H1 (cell line): ENCODE results near the gene MARS1. TPM values are rescaled to one million over a fixed set of nuclear protein-coding genes. Genes with fewer than 3 reads are reported as not detected.

Experiments used
- CTCF ChIA-PET: fragments of 300-600 bp; sonication (Branson Sonifier 250); formaldehyde crosslinking; loops from one replicate; lab custom pipeline; 2021; ENCODE audit not compliant: partially characterized antibody; lab: Charles Lee
- POLR2A ChIA-PET: fragments of 300-600 bp; sonication (Branson Sonifier 250); formaldehyde crosslinking; loops from one replicate; lab custom pipeline; 2021; ENCODE audit warnings: inconsistent platforms; ENCODE audit not compliant: partially characterized antibody; lab: Charles Lee
- DNase-seq, 2 experiments: peaks; one replicate each; pipeline versions ENCODE4 v3.0.0 to v3.0.0-alpha.2; 2010 to 2022; ENCODE audit warnings: low spot score in 2 of 2, low read depth in 1 of 2, mixed read lengths in 1 of 2
- FAIRE-seq: peaks from 2 replicates; lab custom pipeline; 2011; peaks lifted over from hg19 to GRCh38; lab: Jason Lieb, UNC
- H2AFZ ChIP-seq: 2 replicates; pipeline ENCODE4 v1.8.1; 2012; ENCODE audit warnings: low read length, inconsistent platforms
- H2AK5ac ChIP-seq: 2 replicates; pipeline ENCODE4 v1.6.1; 2013; ENCODE audit warnings: low read depth, low read length
- H2BK120ac ChIP-seq: replicated peaks from 2 replicates; pipeline ENCODE3; 2013; ENCODE audit warnings: low read depth, low read length, inconsistent platforms
- H2BK12ac ChIP-seq: 2 replicates; pipeline ENCODE4 v1.6.1; 2013; ENCODE audit warnings: low read depth, low read length
- H2BK15ac ChIP-seq: 2 replicates; pipeline ENCODE4 v1.6.1; 2013; ENCODE audit warnings: low read length
- H2BK20ac ChIP-seq: 2 replicates; pipeline ENCODE4 v1.6.1; 2013; ENCODE audit warnings: low read length
- H2BK5ac ChIP-seq: 2 replicates; pipeline ENCODE4 v1.6.1; 2013; ENCODE audit warnings: low read depth, low read length
- H3K14ac ChIP-seq: 2 replicates; pipeline ENCODE4 v1.6.1; 2013; ENCODE audit warnings: inconsistent platforms; ENCODE audit not compliant: insufficient read length
- H3K18ac ChIP-seq: 2 replicates; pipeline ENCODE4 v1.6.1; 2013; ENCODE audit warnings: low read length; ENCODE audit errors: extremely low read depth
- H3K23ac ChIP-seq: 2 replicates; pipeline ENCODE4 v1.6.1; 2013; ENCODE audit warnings: inconsistent platforms; ENCODE audit not compliant: insufficient read length
- H3K23me2 ChIP-seq: 2 replicates; pipeline ENCODE4 v1.6.1; 2013; ENCODE audit warnings: low read depth, low read length
- H3K27ac ChIP-seq: 2 replicates; pipeline ENCODE4 v1.6.1; 2011; ENCODE audit warnings: low read depth, low read length, inconsistent platforms
- H3K27me3 ChIP-seq, 4 experiments: replicated peaks in 1 of 4; 1 replicate in 1 of 4; 2 replicates in 3 of 4; pipeline versions ENCODE4 v1.6.1 to v1.8.1; 2011 to 2013; ENCODE audit warnings: low read length in 3 of 4, mild to moderate bottlenecking in 3 of 4, inconsistent platforms in 2 of 4, mixed read lengths in 2 of 4, moderate library complexity in 1 of 4; ENCODE audit not compliant: control insufficient read depth in 3 of 4, insufficient read depth in 3 of 4; ENCODE audit errors: extremely low read depth in 1 of 4
- H3K36me3 ChIP-seq, 4 experiments: 2 replicates each; pipeline versions ENCODE4 v1.6.1 to v1.8.1; 2011 to 2013; ENCODE audit warnings: mild to moderate bottlenecking in 4 of 4, low read length in 3 of 4, moderate library complexity in 2 of 4, control low read depth in 1 of 4, inconsistent platforms in 1 of 4; ENCODE audit not compliant: insufficient read depth in 4 of 4, control insufficient read depth in 2 of 4
- H3K4ac ChIP-seq: replicated peaks from 2 replicates; pipeline ENCODE3; 2013; ENCODE audit warnings: low read length, low read depth, mixed read lengths, inconsistent platforms; ENCODE audit not compliant: insufficient read length
- H3K4me1 ChIP-seq, 4 experiments: replicated peaks in 1 of 4; 1 replicate in 1 of 4; 2 replicates in 3 of 4; pipeline versions ENCODE4 v1.6.1 to v1.8.1; 2011 to 2013; ENCODE audit warnings: low read length in 3 of 4, inconsistent platforms in 2 of 4, mixed read lengths in 1 of 4; ENCODE audit not compliant: insufficient read depth in 4 of 4, control insufficient read depth in 3 of 4
- H3K4me2 ChIP-seq, 2 experiments: 2 replicates each; pipeline versions ENCODE4 v1.6.1 to v1.8.1; 2011 to 2013; ENCODE audit warnings: low read depth in 2 of 2, low read length in 2 of 2, control low read depth in 1 of 2, inconsistent platforms in 1 of 2, mild to moderate bottlenecking in 1 of 2; ENCODE audit not compliant: insufficient read depth in 1 of 2
- H3K4me3 ChIP-seq, 4 experiments: fragments of 200-600, 300-600 bp in 1 of 4; sonication (generic), shearing (Covaris generic), sonication (Bioruptor Twin) in 1 of 4; 2 replicates each; pipeline versions ENCODE4 v1.5.1 to v1.8.1; 2011 to 2016; ENCODE audit warnings: low read length in 4 of 4, low read depth in 3 of 4, control low read depth in 2 of 4, inconsistent platforms in 2 of 4, mild to moderate bottlenecking in 2 of 4, mixed read lengths in 1 of 4, moderate library complexity in 1 of 4; ENCODE audit not compliant: insufficient read depth in 2 of 4; ENCODE audit errors: extremely low read depth in 1 of 4
- H3K56ac ChIP-seq: replicated peaks from 2 replicates; pipeline ENCODE3; 2013; ENCODE audit warnings: low read depth, mild to moderate bottlenecking, mixed read lengths, low read length, inconsistent platforms; ENCODE audit not compliant: insufficient read length
- H3K79me1 ChIP-seq: 2 replicates; pipeline ENCODE4 v1.6.1; 2013; ENCODE audit warnings: low read depth, low read length, control low read depth
- H3K79me2 ChIP-seq, 2 experiments: 2 replicates each; pipeline versions ENCODE4 v1.6.1 to v1.8.1; 2012 to 2013; ENCODE audit warnings: low read length in 2 of 2, mild to moderate bottlenecking in 2 of 2, inconsistent platforms in 1 of 2; ENCODE audit not compliant: insufficient read depth in 2 of 2, control insufficient read depth in 1 of 2
- H3K9ac ChIP-seq, 4 experiments: replicated peaks in 1 of 4; 1 replicate in 1 of 4; 2 replicates in 3 of 4; pipeline versions ENCODE4 v1.6.1 to v1.8.1; 2011 to 2013; ENCODE audit warnings: low read depth in 3 of 4, low read length in 3 of 4, control low read depth in 2 of 4, mild to moderate bottlenecking in 2 of 4, moderate library complexity in 2 of 4, inconsistent platforms in 1 of 4; ENCODE audit errors: extremely low read depth in 1 of 4
- H3K9me3 ChIP-seq, 2 experiments: 2 replicates each; pipeline versions ENCODE4 v1.6.1 to v1.8.1; 2012 to 2013; ENCODE audit warnings: mild to moderate bottlenecking in 2 of 2, moderate library complexity in 2 of 2, control low read depth in 1 of 2, inconsistent platforms in 1 of 2, low read depth in 1 of 2, low read length in 1 of 2, mixed read lengths in 1 of 2; ENCODE audit not compliant: insufficient read depth in 2 of 2
- H4K20me1 ChIP-seq, 2 experiments: replicated peaks in 1 of 2; 2 replicates each; pipeline versions ENCODE3 to v1.8.1; 2011 to 2013; ENCODE audit warnings: inconsistent platforms in 2 of 2, low read length in 2 of 2, mild to moderate bottlenecking in 1 of 2; ENCODE audit not compliant: insufficient read depth in 2 of 2, control insufficient read depth in 1 of 2
- H4K5ac ChIP-seq: 2 replicates; pipeline ENCODE4 v1.6.1; 2013; ENCODE audit warnings: low read length, low read depth, mixed read lengths, inconsistent platforms; ENCODE audit not compliant: insufficient read length
- H4K8ac ChIP-seq: 2 replicates; pipeline ENCODE4 v1.8.0; 2013; ENCODE audit warnings: mild to moderate bottlenecking, moderate library complexity, low read length, inconsistent platforms; ENCODE audit not compliant: insufficient read depth; ENCODE audit errors: extremely low read depth
- H4K91ac ChIP-seq: replicated peaks from 2 replicates; pipeline ENCODE3; 2013; ENCODE audit warnings: low read length, mixed read lengths, inconsistent platforms; ENCODE audit not compliant: insufficient read length
- WGBS, 2 experiments: shearing (Covaris generic) in 1 of 2; methylation state at CpG; one replicate each; pipeline versions ENCODE4 v1.1.6 to v1.1.7; 2013 to 2015; ENCODE audit warnings: low lambda C conversion rate in 2 of 2, mixed read lengths in 2 of 2, inconsistent platforms in 1 of 2, low coverage in 1 of 2, missing lambda C conversion rate in 1 of 2; ENCODE audit not compliant: insufficient replicate concordance in 2 of 2, insufficient coverage in 1 of 2, insufficient read length in 1 of 2; ENCODE audit errors: extremely low coverage in 1 of 2, missing lambda C conversion rate in 1 of 2; 5-methylcytosine and 5-hydroxymethylcytosine counted together
- polyA plus RNA-seq, 7 experiments: library from polyadenylated mRNA; depleted of rRNA in 3 of 7; stranded (reverse) in 5 of 7; unstranded in 2 of 7; fragments of >200 nt in 5 of 7; fragments of 200-250 nt in 2 of 7; gene quantifications; 1 replicate in 5 of 7; 2 replicates in 1 of 7; 4 replicates in 1 of 7; pipeline versions ENCODE4 v1.2.1 to v1.2.3, GENCODE V29; 2011 to 2013; ENCODE audit warnings: missing spikeins in 2 of 7, mixed read lengths in 2 of 7
- total RNA-seq: library from RNA; stranded (reverse); fragmentation: NEBNext Ultra II Directional; extraction: Animal tissue kit (Norgen Biotek cat#: 25700); gene quantifications from 2 replicates; pipeline ENCODE4 v1.2.1, GENCODE V29; 2021

The MARS1 gene
- total and polyA plus RNA-seq, 2 of the 8 experiments (the other 6 are each of a cell fraction or from before 2014, with no cell fraction given), result 194 to 407 TPM

GRCh38 chr12:57515934-57516541 lies 28.2 kb downstream of the MARS1 start:
- H3K4me1 ChIP-seq, result peaks cover 0 to 6% (median 4%) of the 10 kb centered on the region in 4 experiments; a peak in 3 of 7 replicates
- no peak overlapping the region for H3K23ac ChIP-seq
- no peak overlapping the region for H3K18ac ChIP-seq
- no peak overlapping the region for H2BK120ac ChIP-seq
- H2BK5ac ChIP-seq, result no peak overlapping the region
- H3K9me3 ChIP-seq, result no peaks in the 10 kb centered on the region
- H3K23me2 ChIP-seq, result peaks cover 12% of the 10 kb centered on the region
- H2AFZ ChIP-seq, result no peak overlapping the region
- H3K79me1 ChIP-seq, result no peaks in the 10 kb centered on the region
- H4K91ac ChIP-seq, result no peak overlapping the region
- no peaks in the 10 kb centered on the region for H3K27me3 ChIP-seq
- no peak overlapping the region for H2AK5ac ChIP-seq
- H3K36me3 ChIP-seq, result peaks cover 52 to 78% (median 63%) of the 10 kb centered on the region in 4 experiments
- no peak for FAIRE-seq
- no peak overlapping the region for H3K4me2 ChIP-seq
- no peak overlapping the region for H3K14ac ChIP-seq
- H3K4me3 ChIP-seq, result no peak overlapping the region
- H4K20me1 ChIP-seq, result peaks cover 7 to 18% of the 10 kb centered on the region in 2 experiments
- no peak overlapping the region for H2BK20ac ChIP-seq
- H4K5ac ChIP-seq, result no peak overlapping the region
- peaks cover 0 to 20% of the 10 kb centered on the region in 2 experiments; a peak in 2 of 4 replicates for H3K79me2 ChIP-seq
- no peak for DNase-seq
- no peak overlapping the region for H3K56ac ChIP-seq
- H3K4ac ChIP-seq, result no peak overlapping the region
- no peak overlapping the region for H3K9ac ChIP-seq
- H2BK12ac ChIP-seq, result no peak overlapping the region
- H3K27ac ChIP-seq, result no peak overlapping the region
- no peak overlapping the region for H4K8ac ChIP-seq
- ChIA-PET POLR2A (interaction anchor here (0.8 to 6.0 kb wide), 9 partner anchors 9 to 65 kb away, joined by 3 to 41 read pairs (median 5); no protein-coding TSS in a partner anchor), CTCF (interaction anchor here (1.0 to 1.1 kb wide), 2 partner anchors 12 to 18 kb away, joined by 3 read pairs; no protein-coding TSS in a partner anchor)
- WGBS, 2 experiments, result 91% methylated on average over 11 of the region's 11 CpGs; no CpG with 5 or more reads in 1 of the 2 experiments
- H2BK15ac ChIP-seq, result no peak overlapping the region
